Motor neuron (in vitro differentiated cells): Measurements from ENCODE around the gene DPH2. TPM values are rescaled to one million over a fixed set of nuclear protein-coding genes. Genes with fewer than 3 reads are reported as not detected.

ENCODE experiments used
- ATAC-seq, 8 experiments: fragments of 200-7000 bp; cut with Tn5 transposase; replicated peaks in 6 of 8; 2 replicates each; pipeline ENCODE4 v1.8.0; 2021; ENCODE audit warnings: mild to moderate bottlenecking in 8 of 8, moderate library complexity in 8 of 8
- H3K27ac ChIP-seq, 2 donors: fragments of 250-450 bp; sonication (Bioruptor Pico); 2 replicates each; pipeline ENCODE4 v1.9.0; 2021; ENCODE audit warnings: antibody characterized with exemption in 2 of 2, mild to moderate bottlenecking in 2 of 2, moderate library complexity in 1 of 2
- H3K4me1 ChIP-seq, 2 donors: fragments of 250-450 bp; sonication (Bioruptor Pico); replicated peaks in 1 of 2; 2 replicates each; pipeline ENCODE4 v1.6.1; 2021; ENCODE audit warnings: antibody characterized with exemption in 2 of 2, mild to moderate bottlenecking in 2 of 2, moderate library complexity in 1 of 2
- H3K4me3 ChIP-seq, 5 donors: fragments of 250-450 bp; sonication (Bioruptor Pico); 2 replicates each; pipeline ENCODE4 v1.9.0; 2021; ENCODE audit warnings: antibody characterized with exemption in 5 of 5, mild to moderate bottlenecking in 5 of 5, moderate library complexity in 4 of 5
- WGBS, 10 experiments: fragments of 450-650 bp; shearing (Covaris generic); methylation state at CpG; one replicate each; pipeline ENCODE4 v1.0.0; 2022; 5-methylcytosine and 5-hydroxymethylcytosine counted together
- in situ Hi-C, 9 experiments: fragments of 400-800 bp; cut with MboI; loops; one replicate each; pipeline ENCODE4 v1.15.0; 2021; ENCODE audit warnings: low sequenced_read_pairs in 9 of 9, low pct_unique_long_range_greater_than_20kb in 2 of 9; ENCODE audit not compliant: unreplicated experiment in 9 of 9
- total RNA-seq, 8 experiments: library from RNA; unstranded; fragments of 300-600 nt; gene quantifications; 2 replicates each; pipeline versions ENCODE4 v1.2.3 to v1.2.4, GENCODE V29; 2022

DPH2 gene
- total RNA-seq, 8 experiments from 2014 or later, result 18.8 to 45.2 (median 36.7) TPM

DNA sequence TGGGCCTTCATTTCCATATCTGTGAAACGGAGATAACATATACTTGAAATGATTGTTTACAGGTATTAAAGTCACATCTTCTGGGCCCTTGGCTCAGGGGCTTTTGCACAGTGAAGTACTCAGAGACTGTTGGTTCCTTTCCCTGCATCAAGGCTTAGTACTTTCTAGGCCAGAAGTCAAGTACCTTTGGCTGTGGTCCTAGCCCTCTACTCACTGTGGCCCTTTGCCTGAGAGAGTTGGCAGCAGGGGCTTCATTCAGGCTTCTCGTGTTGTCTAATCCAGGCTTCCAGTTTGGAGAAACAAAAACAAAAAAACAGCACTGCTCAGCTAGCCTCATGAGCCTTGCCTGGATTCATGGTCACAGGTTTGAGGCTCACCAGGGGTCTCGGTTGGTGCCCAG lies 8.1 kb upstream of the DPH2 start:
- in situ Hi-C loops, result no loop called here
- peaks cover 0 to 2% of the 10 kb centered on the region in 2 donors for H3K4me1 ChIP-seq
- WGBS, 10 experiments, result 60 to 100% (median 95%) methylated on average over 1 to 3 of the region's 3 CpGs; no CpG with 5 or more reads in 3 of the 10 experiments
- no peak overlapping the region for H3K4me3 ChIP-seq
- no peak overlapping the region for H3K27ac ChIP-seq
- ATAC-seq, result no peak

- Histone ChIP-seq H3K4me3 (no peak overlapping the region), H3K4me1 (peaks cover 0 to 2% of the 10 kb centered on the region in 2 donors), H3K27ac (no peak overlapping the region)
- no peak for ATAC-seq
- WGBS, 10 experiments, result 42 to 92% (median 82%) methylated on average over 1 to 2 of the region's 2 CpGs; no CpG with 5 or more reads in 2 of the 10 experiments
- in situ Hi-C loops, result no loop called here
Observed at GRCh38 chr1:43962324-43962723, 7.5 kb upstream of the DPH2 start.

DNA sequence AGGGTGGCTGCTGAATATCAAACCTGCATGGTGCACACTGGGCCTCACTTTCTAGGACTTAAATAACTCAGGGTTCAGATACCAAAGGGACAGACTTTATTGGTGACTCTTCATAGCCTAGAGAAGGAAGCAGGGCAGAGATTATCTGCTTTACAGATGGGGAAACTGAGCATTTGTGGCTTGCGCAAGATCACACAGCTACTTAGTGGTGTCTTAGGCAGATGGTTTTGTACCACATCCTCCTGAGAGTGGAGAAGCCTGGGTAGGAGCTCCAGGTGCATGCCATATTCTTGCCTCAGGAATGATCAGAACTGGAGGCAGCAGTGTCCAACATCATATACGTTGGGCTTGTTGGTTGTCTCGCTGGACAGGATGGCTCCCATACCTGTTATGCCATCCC lies 6.8 kb upstream of the DPH2 start:
- H3K4me1 ChIP-seq, result peaks cover 0 to 2% of the 10 kb centered on the region in 2 donors
- 73 to 100% (median 90%) methylated on average over 2 to 3 of the region's 3 CpGs; no CpG with 5 or more reads in 5 of the 10 experiments for WGBS, 10 experiments
- ATAC-seq, result no peak
- no peak overlapping the region for H3K27ac ChIP-seq
- no peak overlapping the region for H3K4me3 ChIP-seq
- in situ Hi-C loops, result no loop called here

- ATAC-seq, result no peak
- 79 to 100% (median 93%) methylated on average over 1 to 5 of the region's 5 CpGs; no CpG with 5 or more reads in 1 of the 10 experiments for WGBS, 10 experiments
- in situ Hi-C loops, result no loop called here
- H3K4me3 ChIP-seq, result no peak overlapping the region
- no peaks in the 10 kb centered on the region for H3K4me1 ChIP-seq
- H3K27ac ChIP-seq, result no peak overlapping the region
Observed at GRCh38 chr1:43963890-43964289, 5.9 kb upstream of the DPH2 start.

- 70 to 100% (median 92%) methylated on average over 1 to 2 of the region's 3 CpGs; no CpG with 5 or more reads in 5 of the 10 experiments for WGBS, 10 experiments
- peaks cover 0 to 2% of the 10 kb centered on the region in 2 donors for H3K4me1 ChIP-seq
- ATAC-seq, result no peak
- no peak overlapping the region for H3K27ac ChIP-seq
- in situ Hi-C loops, result no loop called here
- H3K4me3 ChIP-seq, result no peak overlapping the region
Observed at GRCh38 chr1:43965316-43965715, 4.5 kb upstream of the DPH2 start.

DNA sequence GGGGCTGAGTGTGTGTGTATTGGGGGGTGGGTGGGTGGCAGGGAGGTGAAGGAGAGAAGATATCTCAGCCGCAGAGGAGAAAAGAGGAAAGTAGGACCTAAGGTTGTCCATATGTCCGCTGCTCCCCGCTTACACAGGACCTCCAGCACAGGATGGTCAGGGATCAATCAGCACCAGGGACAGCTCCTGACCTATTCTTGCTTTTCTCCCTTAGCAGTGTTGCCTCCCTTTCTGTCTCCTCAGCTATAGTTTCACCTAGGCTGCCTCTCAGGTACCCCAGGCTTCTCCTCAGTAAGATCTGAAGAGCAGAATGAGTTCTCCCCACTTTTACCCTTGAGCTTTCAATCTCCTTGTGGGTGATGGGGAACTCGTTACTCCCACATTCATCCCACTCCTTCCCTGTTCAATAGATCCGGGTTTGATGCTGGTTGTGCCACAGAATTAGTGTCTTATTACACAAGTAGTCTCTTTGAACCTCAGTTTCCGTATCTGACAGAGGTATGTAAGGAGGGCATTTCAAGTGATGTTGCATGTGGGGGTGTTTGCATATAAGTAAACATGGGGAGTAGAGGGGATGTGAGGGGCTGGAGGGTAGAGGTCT lies 1.4 kb upstream of the DPH2 start:
- H3K4me3 ChIP-seq, result no peak overlapping the region
- H3K4me1 ChIP-seq, result peaks cover 4 to 9% of the 10 kb centered on the region in 2 donors
- WGBS, 10 experiments, result 72 to 100% (median 93%) methylated on average over 1 to 5 of the region's 6 CpGs; no CpG with 5 or more reads in 4 of the 10 experiments
- H3K27ac ChIP-seq, result no peak overlapping the region
- in situ Hi-C loops, result no loop called here
- no peak for ATAC-seq

DNA sequence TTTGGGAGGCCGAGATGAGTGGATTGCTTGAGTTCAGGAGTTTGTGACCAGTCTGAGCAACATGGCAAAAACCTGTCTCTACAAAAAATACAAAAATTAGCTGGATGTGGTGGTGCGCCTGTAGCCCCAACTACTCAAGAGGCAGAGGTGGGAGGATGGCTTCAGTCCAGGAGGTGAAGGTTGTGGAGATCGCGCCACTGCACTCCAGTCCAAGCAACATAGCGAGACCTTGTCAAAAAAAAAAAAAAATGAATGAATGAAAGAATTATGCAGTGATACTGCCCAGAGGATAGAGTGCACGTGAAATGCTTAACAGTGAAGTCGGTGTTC lies 429 bp upstream of the DPH2 start:
- Histone ChIP-seq H3K27ac (no peak overlapping the region), H3K4me1 (peaks cover 8 to 12% of the 10 kb centered on the region in 2 donors), H3K4me3 (peak overlapping the region; percentile 16 to 91 (median 70))
- WGBS, 10 experiments, result 33 to 100% (median 58%) methylated on average over 1 to 7 of the region's 7 CpGs; no CpG with 5 or more reads in 4 of the 10 experiments
- ATAC-seq, result no peak
- in situ Hi-C loops, result no loop called here

- Histone ChIP-seq H3K4me1 (peaks cover 8 to 12% of the 10 kb centered on the region in 2 donors), H3K4me3 (peak overlapping the region; percentile 70 to 91 (median 82)), H3K27ac (peak overlapping the region; percentile 51 to 82)
- ATAC-seq, result no peak
- in situ Hi-C loops, result no loop called here
- 0 to 66% (median 26%) methylated on average over 2 to 4 of the region's 5 CpGs; no CpG with 5 or more reads in 5 of the 10 experiments for WGBS, 10 experiments
Observed at GRCh38 chr1:43970502-43970901, 692 bp downstream of the DPH2 start.

- 80 to 92% (median 86%) methylated on average over 1 to 9 of the region's 9 CpGs; no CpG with 5 or more reads in 4 of the 10 experiments for WGBS, 10 experiments
- ATAC-seq, result no peak
- Histone ChIP-seq H3K4me3 (peak overlapping the region; percentile 70 to 91 (median 82)), H3K27ac (no peak overlapping the region), H3K4me1 (peaks cover 11 to 15% of the 10 kb centered on the region in 2 donors)
- in situ Hi-C loops, result no loop called here
Observed at GRCh38 chr1:43970911-43971310, 1.1 kb downstream of the DPH2 start.

DNA sequence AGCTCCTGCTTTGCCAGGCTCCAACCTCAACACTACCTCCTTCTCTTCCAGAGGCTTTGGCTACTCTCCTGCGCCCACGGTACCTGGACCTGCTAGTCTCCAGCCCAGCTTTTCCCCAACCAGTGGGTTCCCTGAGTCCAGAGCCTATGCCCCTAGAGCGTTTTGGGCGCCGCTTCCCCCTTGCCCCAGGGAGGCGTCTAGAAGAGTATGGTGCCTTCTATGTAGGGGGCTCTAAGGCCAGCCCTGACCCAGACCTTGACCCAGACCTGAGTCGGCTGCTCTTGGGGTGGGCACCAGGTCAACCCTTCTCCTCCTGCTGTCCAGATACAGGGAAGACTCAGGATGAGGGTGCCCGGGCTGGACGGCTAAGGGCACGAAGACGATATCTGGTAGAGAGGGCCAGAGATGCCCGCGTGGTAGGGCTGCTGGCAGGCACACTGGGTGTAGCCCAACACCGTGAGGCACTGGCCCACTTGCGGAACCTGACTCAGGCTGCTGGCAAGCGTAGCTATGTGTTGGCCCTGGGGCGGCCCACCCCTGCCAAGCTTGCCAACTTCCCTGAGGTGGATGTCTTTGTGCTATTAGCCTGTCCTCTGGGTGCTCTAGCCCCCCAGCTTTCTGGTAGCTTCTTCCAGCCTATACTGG lies 1.6 kb downstream of the DPH2 start:
- in situ Hi-C loops, result no loop called here
- no peak overlapping the region for H3K4me3 ChIP-seq
- no peak for ATAC-seq
- H3K27ac ChIP-seq, result no peak overlapping the region
- 84 to 100% (median 92%) methylated on average over 3 to 7 of the region's 17 CpGs; no CpG with 5 or more reads in 6 of the 10 experiments for WGBS, 10 experiments
- peaks cover 16 to 20% of the 10 kb centered on the region in 2 donors for H3K4me1 ChIP-seq

DNA sequence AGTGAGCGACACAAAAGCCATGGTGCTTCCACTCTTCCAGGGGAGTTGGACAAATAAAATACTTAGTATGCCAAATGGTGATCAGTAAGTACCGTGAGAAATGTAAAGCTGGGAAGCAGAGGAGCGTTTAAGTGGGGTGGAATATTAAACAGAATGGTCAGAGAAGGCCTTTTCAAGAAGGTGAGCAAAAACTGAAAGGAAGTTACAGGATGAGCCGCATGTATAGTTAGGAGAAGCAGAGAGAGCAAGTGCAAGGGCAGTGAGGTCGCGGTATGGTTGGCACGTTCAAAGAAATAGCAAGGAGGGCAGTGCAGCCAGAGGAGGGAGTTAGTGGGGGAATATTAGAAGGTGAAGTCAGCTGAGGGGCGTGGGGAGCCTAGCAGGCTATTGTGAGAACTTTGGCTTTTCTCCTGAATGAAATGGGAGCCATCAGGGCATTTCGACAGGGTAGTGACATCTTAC lies 4.2 kb downstream of the DPH2 start:
- WGBS, 10 experiments, result 34 to 86% (median 55%) methylated on average over 1 to 9 of the region's 9 CpGs
- Histone ChIP-seq H3K4me1 (peaks cover 28 to 43% of the 10 kb centered on the region in 2 donors), H3K27ac (peak overlapping the region in 1 of 2 donors; percentile 88), H3K4me3 (peak overlapping the region; percentile 69 to 92 (median 78))
- no peak for ATAC-seq
- in situ Hi-C loops, result no loop called here

DNA sequence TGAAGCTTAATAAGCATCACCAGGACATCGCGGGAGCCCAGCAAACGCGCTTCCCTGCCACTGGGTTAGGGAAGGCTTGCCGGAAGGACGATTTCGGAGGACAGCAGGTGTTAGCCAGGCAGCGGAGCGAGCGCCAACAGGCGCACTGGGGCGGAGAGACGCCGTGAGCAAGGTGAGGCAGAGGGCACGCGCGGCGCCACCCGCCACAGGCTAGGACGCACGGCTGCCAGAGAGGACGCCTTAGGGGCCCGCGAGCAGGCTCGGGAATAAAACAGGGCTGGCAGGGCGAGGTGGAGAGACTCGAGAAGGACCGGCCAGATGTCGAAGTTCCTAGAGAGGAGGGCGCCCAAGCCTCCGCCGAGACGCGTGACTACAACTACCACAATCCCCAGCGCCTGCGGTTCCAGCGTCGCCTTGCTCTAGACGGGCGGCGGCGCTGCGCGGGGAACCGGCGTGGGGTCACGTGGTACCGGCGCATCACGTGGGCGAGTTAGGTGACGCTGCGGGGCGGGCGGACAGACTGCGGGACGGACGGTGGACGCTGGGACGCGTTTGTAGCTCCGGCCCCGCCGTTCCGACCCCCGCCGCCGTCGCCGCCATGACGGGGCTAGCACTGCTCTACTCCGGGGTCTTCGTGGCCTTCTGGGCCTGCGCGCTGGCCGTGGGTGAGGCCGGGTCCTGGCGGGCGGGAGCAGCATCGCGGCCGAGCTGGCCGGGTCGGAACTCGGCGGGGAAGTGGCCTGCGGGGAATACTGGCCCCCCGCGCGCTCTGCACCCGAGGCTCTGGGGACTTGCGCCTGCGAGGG lies 4.8 kb downstream of the DPH2 start, which contains the start of gene ATP6V0B:
Gene ATP6V0B, plus strand, starts transcription at position 518 of the 806 bp plus-strand sequence. Its CDS starts 81 bp downstream, at position 599.
- WGBS, 10 experiments, result 0 to 1% (median 0%) methylated on average over 2 to 26 of the region's 93 CpGs; no CpG with 5 or more reads in 6 of the 10 experiments

More for the DNA sequence above, 4.8 kb downstream of the DPH2 start, which contains the start of gene ATP6V0B:
- Histone ChIP-seq H3K4me3 (peak within 1 kb of the TSS; percentile 69 to 92 (median 78)), H3K27ac (peak within 1 kb of the TSS; percentile 82 to 88), H3K4me1 (peaks cover 28 to 41% of the 10 kb centered on the region in 2 donors)
- ATAC-seq, result peak; percentile 62 to 80 (median 70)
- in situ Hi-C loops, result no loop called here
